DOHH2 (cell line): Measurements from ENCODE around the gene EPDR1.

Source experiments
- H3F3A ChIP-seq: fragments of 200-600 bp; sonication (generic), shearing (Covaris generic); 2 replicates; pipeline ENCODE4 v1.6.0; 2016; ENCODE audit warnings: antibody characterized with exemption, mild to moderate bottlenecking; ENCODE audit not compliant: control insufficient read depth, insufficient read depth
- H3K27ac ChIP-seq: fragments of 200-600 bp; sonication (generic); 2 replicates; pipeline ENCODE4 v1.5.1; 2014; ENCODE audit warnings: low read depth, mild to moderate bottlenecking, low read length, moderate library complexity
- H3K27me3 ChIP-seq: fragments of 200-600 bp; sonication (generic); 2 replicates; pipeline ENCODE4 v1.6.1; 2014; ENCODE audit warnings: mild to moderate bottlenecking, low read length, mixed read lengths; ENCODE audit not compliant: control insufficient read depth
- H3K36me3 ChIP-seq: fragments of 200-600 bp; sonication (generic); 2 replicates; pipeline ENCODE4 v1.6.1; 2014; ENCODE audit warnings: mild to moderate bottlenecking, low read length, moderate library complexity, mixed read lengths; ENCODE audit not compliant: control insufficient read depth
- H3K4me1 ChIP-seq: fragments of 200-600 bp; sonication (generic); 2 replicates; pipeline ENCODE4 v1.6.1; 2014; ENCODE audit warnings: mild to moderate bottlenecking, low read length, mixed read lengths; ENCODE audit not compliant: control insufficient read depth
- H3K4me2 ChIP-seq: fragments of 200-600 bp; sonication (generic); 2 replicates; pipeline ENCODE4 v1.6.0; 2014; ENCODE audit warnings: mild to moderate bottlenecking, low read length, moderate library complexity
- H3K4me3 ChIP-seq: fragments of 200-600 bp; sonication (generic); 2 replicates; pipeline ENCODE4 v1.5.1; 2014; ENCODE audit warnings: mild to moderate bottlenecking, low read length, mixed read lengths
- H3K79me2 ChIP-seq: fragments of 200-600 bp; sonication (generic); 2 replicates; pipeline ENCODE4 v1.6.1; 2014; ENCODE audit warnings: mild to moderate bottlenecking, low read length, mixed read lengths; ENCODE audit not compliant: control insufficient read depth
- H3K9me2 ChIP-seq: fragments of 200-600 bp; sonication (generic); replicated peaks from 2 replicates; pipeline ENCODE4 v1.6.1; 2014; ENCODE audit warnings: mild to moderate bottlenecking, low read length, mixed read lengths; ENCODE audit not compliant: control insufficient read depth
- H3K9me3 ChIP-seq: fragments of 200-600 bp; sonication (generic); 2 replicates; pipeline ENCODE4 v1.6.1; 2014; ENCODE audit warnings: antibody characterized with exemption, low read length, mixed read lengths; ENCODE audit not compliant: control insufficient read depth, insufficient read depth
- H4K20me1 ChIP-seq: fragments of 200-600 bp; sonication (generic); 2 replicates; pipeline ENCODE4 v1.6.0; 2014; ENCODE audit warnings: low read depth, mild to moderate bottlenecking, antibody characterized with exemption, low read length, moderate library complexity; ENCODE audit not compliant: control insufficient read depth, insufficient read depth
- EZH2phosphoT487 ChIP-seq: fragments of 200-600 bp; sonication (generic); IDR thresholded peaks from 2 replicates; pipeline ENCODE4 v1.6.1; 2017; ENCODE audit warnings: borderline replicate concordance, mild to moderate bottlenecking, antibody characterized with exemption, low read length, moderate library complexity, mixed read lengths
- TF ChIP-seq, protein P1 (sequence below): fragments of 200-600 bp; sonication (generic); IDR thresholded peaks from one replicate; pipeline ENCODE4 v1.5.1; 2014; ENCODE audit warnings: antibody characterized with exemption, mild to moderate bottlenecking, low read depth, low read length; ENCODE audit not compliant: poor library complexity, severe bottlenecking

EPDR1 gene

DNA sequence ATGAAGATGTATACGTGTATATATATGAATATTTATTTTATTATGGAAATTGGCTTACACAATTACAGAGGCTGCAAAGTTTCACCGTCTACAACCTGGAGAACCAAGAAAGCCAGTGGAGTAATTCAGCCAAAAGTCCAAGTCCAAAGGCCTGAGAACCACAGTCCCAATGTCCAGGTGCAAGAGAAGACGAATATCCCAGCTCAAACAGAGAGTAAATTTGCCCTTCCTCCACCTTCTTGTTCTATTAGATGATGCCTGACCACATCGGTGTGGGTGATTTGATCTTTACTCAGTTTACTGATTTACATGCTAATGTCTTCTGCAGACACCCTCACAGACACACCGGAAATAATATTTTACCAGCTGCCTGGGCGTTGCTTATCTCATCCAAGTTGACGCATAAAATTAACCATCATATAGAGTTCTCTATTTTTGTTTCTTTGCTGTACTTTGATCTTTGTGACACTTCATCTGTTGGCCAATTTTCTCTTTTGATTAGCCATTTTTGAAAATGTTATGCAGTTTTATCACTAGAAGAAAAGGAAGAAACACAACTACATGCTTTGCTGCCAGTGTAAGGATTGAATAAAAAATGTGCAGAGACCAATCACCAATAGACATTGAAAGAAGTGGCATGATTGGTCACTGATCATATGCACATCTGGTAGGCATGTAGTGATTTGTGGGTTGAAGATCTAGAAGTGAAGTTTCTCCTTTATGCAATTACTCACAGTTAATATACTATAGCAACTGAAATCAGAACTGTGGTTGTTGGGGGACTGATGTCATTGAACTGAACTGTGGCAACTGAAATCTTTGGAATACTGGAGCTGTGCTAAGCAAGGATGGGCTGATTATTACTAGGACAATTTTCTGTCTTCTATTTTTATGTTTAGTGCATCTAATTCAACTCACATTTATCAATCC, 68.5 kb downstream of the EPDR1 start:
- Histone ChIP-seq H3F3A (no peaks in the 10 kb centered on the region), H3K4me1 (no peaks in the 10 kb centered on the region), H3K4me3 (no peak overlapping the region), H3K9me3 (no peaks in the 10 kb centered on the region), H3K79me2 (no peaks in the 10 kb centered on the region), H3K36me3 (no peaks in the 10 kb centered on the region), H4K20me1 (no peaks in the 10 kb centered on the region), H3K27me3 (0 out of 2 replicates have a peak, but pooled peaks cover 2% of the 10 kb centered on the region), H3K4me2 (no peak overlapping the region), H3K27ac (no peak overlapping the region), H3K9me2 (no peaks in the 10 kb centered on the region)
- TF ChIP-seq, protein P1, sequence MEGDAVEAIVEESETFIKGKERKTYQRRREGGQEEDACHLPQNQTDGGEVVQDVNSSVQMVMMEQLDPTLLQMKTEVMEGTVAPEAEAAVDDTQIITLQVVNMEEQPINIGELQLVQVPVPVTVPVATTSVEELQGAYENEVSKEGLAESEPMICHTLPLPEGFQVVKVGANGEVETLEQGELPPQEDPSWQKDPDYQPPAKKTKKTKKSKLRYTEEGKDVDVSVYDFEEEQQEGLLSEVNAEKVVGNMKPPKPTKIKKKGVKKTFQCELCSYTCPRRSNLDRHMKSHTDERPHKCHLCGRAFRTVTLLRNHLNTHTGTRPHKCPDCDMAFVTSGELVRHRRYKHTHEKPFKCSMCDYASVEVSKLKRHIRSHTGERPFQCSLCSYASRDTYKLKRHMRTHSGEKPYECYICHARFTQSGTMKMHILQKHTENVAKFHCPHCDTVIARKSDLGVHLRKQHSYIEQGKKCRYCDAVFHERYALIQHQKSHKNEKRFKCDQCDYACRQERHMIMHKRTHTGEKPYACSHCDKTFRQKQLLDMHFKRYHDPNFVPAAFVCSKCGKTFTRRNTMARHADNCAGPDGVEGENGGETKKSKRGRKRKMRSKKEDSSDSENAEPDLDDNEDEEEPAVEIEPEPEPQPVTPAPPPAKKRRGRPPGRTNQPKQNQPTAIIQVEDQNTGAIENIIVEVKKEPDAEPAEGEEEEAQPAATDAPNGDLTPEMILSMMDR, result no peak
- TF ChIP-seq EZH2phosphoT487, result no peak

GRCh38 chr7:37990337-37990736, 69.9 kb downstream of the EPDR1 start:
- Histone ChIP-seq H3K27ac (no peak overlapping the region), H3K36me3 (no peaks in the 10 kb centered on the region), H4K20me1 (no peaks in the 10 kb centered on the region), H3K4me1 (no peaks in the 10 kb centered on the region), H3K27me3 (0 out of 2 replicates have a peak, but pooled peaks cover 2% of the 10 kb centered on the region), H3F3A (no peaks in the 10 kb centered on the region), H3K79me2 (no peaks in the 10 kb centered on the region), H3K4me2 (no peak overlapping the region), H3K9me2 (no peaks in the 10 kb centered on the region), H3K4me3 (no peak overlapping the region), H3K9me3 (no peaks in the 10 kb centered on the region)
- TF ChIP-seq EZH2phosphoT487, result no peak
- TF ChIP-seq, protein P1, result no peak

- no peak for TF ChIP-seq EZH2phosphoT487
- TF ChIP-seq, protein P1, result no peak
- no peak overlapping the region for H3K4me3 ChIP-seq
- H3K27me3 ChIP-seq, result no peaks in the 10 kb centered on the region
- H3F3A ChIP-seq, result no peaks in the 10 kb centered on the region
- no peak overlapping the region for H3K27ac ChIP-seq
- no peaks in the 10 kb centered on the region for H3K79me2 ChIP-seq
- H3K9me3 ChIP-seq, result no peaks in the 10 kb centered on the region
- no peaks in the 10 kb centered on the region for H3K9me2 ChIP-seq
- H3K36me3 ChIP-seq, result no peaks in the 10 kb centered on the region
- H4K20me1 ChIP-seq, result no peaks in the 10 kb centered on the region
- H3K4me1 ChIP-seq, result no peaks in the 10 kb centered on the region
- H3K4me2 ChIP-seq, result no peak overlapping the region
These were observed 72.6 kb downstream of the EPDR1 start for GRCh38 chr7:37993060-37993501.
